Stimulated activated CD4-positive, alpha-beta T cell treated with anti-CD3 and anti-CD28 coated beads, Interleukin-1b, Interleukin-23, amount 100 ng/mL, for 24 hours (primary cell): ENCODE measurements around the gene ACO1.

Source experiments
- DNase-seq, 4 experiments: peaks; one replicate each; pipeline ENCODE4 v3.0.0-alpha.2; 2020; ENCODE audit warnings: low read depth in 4 of 4, low spot score in 1 of 4

The ACO1 gene

DNA sequence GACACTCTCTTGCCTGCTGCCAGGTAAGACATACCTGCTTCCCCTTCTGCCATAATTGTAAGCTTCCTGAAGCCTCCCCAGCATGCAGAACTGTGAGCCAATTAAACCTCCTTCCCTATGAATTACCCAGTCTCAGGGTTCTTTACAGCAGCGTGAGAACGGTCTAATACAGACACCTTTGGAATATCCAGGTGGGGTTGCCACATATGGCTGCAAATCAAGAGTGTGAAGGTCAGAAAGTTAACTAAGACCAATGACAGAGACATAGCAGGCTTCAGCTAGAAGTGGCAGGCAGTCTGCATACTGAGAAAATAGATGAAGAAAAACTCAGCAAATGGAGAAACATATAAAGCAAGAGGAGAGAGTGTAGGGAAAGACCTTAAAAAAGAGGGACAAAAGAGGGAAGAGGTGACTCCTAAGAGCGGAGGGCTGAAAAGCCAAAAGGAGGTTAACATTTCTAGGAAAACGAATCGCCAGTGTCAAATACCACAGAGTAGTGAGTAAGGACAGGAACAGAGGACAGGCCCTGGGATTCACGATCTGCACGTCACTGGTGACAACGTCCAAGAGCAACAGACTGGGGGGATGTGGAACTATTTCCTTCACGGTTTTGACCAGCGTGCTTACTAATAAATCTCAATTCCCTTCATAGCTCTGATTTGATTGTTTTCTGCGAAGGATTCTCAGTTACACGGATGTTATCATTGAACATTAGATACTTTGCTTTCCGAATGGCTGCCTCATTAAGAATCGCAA, 1.7 kb upstream of the ACO1 start:
- no peak for DNase-seq

DNA sequence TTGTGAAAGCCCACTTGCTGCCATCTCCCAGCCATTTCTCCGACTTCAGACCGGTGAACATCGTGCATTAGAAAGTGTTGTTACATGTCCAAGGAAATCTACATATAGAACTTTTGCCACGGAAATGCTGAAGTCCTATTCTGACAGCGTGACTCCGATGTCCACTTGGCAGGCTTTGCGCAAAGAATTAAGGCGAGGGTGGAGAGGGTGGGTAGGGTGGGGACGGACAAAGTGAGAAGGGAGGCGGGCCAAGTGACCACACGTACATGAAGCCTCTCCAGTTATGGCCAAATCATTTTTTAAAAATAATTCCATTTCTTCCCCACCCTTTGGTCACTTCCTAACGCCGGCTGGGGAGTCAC, 460 bp upstream of the ACO1 start:
- no peak for DNase-seq

DNA sequence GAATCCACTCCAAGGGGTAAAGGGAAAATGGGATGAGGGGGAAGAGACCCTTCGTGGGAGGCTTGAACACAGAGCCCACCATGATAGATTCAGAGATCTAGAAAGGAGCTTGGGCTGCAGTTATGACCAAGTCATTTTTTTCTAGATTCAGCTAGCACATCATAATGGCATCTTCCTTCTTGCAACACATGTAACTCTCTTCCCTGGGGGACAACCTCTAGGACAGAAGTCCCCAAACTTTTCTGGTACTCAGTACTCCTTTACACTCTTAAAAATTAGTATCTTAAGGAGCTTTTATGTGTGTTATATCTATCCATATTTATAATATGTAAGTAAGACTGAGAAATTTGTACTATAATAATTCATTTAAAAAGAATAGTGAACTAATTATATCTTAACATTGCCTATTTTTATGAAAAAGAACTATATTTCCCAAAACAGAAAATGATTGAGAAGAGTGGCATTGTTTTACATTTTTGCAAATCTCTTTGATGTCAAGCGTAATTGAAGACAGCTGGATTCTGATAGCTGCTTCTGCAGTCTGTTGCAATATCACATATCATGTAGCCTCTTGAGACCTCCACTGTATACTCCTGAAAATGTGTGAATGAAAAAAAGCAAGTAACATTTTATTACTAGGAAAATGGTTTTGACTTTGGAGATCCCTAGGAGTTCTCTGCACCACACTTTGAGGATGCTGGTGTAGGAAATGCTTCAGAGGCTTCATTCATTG, 875 bp downstream of the ACO1 start:
- DNase-seq = no peak

DNA sequence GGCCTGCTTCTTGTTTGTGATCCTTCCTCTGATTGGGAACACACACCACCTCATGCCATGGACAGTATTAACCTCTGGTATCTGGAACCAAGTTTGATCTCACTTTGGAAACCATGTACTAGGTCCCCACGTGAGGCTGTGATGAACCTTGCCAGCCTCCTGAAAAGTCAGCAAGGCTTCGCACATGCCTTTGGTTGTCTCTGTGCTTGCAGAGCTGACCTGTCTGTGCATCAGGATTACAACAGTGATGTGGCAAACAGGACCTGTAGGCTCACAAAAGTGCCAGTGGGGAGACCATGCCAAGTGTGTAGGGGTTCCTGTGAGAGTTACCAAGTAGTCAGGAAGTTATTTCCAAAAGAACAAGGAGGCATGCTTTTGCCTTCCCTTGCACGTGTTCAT, 1.4 kb downstream of the ACO1 start:
- no peak for DNase-seq

DNA sequence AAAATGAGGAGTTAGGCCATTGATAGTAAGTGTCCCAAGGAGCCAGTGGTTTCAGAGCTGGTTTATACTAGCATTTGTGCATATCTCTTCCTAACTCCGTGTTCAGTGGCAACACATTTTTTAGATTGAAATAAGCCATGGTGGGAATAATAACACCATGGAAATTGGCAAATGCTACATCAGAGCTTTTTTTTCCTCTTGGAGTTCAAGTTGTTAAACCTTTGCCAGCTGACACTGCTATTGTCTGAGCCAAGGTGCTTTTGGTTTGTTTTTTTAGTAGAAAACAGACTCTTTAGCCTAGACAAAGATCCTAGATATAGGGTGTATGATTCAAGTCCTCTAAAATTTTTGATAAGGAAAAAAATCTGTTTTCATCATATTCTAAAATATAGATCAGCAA, 2.8 kb downstream of the ACO1 start:
- no peak for DNase-seq

DNA sequence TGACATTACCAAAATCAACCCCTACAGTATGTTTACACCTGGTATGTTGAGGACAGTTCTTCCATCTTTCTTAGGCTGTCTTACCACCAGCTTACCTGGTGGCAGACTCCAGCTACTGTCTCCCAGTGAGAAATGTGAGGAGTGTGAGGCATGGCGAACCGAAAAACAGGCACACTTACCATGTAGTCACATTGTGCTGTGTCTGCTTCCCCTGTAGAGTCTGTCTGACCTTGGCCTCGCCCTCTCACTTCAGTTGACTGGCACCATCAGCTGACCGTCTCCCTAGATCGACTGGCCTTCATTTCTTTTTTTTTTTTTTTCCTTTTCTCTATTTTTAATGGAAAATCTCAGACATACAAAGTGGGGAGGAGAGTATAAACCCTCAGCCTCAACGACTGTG, 4.9 kb downstream of the ACO1 start:
- DNase-seq = no peak

DNA sequence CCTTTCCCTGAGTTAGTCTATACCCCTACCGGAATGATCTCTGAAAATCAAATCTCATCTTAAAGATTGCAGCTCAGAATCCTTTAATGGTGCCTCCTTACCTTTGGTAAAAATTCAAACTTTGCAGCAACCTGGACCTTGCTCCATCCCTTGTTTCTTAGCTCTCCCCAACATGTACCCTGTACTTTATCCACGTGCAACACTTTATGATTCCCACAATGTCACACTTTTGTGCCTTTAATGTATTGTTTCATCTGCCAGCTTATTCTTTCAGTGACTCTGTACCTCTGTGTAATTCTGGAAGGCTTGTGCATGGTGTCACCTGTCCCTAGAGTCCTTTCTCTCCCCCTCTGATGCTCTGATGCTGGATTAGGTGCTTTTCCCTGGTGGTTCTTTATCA, 9.5 kb downstream of the ACO1 start:
- no peak for DNase-seq

DNA sequence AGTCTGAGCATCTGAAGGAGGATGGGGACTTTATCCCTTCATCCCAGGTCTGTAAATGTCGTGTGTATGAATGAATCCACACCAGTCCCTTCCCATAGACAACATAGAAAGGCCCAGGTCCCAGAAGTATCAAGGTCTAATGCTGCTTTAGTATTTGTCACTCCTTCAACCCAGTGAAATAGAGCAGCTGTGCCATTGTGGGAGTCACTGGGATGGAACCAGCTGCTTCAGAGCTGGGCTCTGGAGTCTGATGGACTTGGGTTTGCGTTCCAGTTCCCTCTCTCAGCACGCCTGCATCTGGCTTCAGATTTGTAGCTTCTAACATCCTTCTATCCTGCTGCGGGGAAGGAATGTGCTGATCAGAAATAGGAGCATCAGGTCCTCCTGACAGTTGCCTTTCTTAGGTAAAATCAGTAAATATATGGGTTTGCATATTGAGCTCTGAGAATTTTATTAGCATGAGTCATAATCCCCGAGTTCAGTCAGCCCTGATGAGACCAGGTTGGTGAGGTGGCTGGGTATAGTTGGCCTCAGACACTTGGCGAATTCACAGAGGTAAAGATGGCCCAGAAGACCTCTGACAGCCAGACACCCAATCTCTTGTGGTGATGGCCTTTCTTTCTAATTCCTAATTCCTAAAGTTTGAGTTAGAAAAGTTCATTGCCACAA, 10.1 kb downstream of the ACO1 start:
- no peak for DNase-seq

DNA sequence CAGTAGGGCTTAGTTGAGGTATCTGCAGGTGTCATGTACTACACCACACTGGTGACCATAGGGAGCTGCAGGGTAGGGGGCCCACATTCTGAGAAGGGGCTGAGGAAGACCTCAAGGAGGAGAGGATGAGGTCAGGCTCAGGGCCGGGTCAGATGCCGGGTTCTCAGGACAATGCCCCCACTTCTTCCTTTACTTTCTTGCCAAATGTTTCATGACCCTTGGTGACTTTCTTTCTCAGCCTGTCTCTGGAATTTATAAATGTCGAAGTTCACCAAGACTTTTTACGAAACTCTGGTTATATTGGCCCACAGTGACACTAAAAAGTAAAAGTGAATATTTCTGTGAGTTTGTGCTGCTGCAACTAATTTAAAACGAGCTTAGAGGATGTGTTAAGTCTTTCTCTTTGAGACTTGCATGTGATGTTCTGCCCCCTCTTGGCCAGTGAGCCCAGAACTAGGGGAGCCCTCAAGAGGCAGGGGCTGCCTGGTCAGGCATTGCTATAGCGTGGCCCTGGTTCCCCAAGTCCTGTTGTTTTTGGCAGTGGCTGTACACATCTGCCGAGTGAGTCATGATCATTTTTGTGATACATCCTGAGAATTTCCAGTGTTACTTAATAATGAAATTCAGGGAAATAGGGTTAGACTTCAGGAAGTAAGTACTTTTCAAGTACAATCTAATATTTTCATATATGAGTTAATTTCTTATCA, 11.2 kb downstream of the ACO1 start:
- no peak for DNase-seq

DNA sequence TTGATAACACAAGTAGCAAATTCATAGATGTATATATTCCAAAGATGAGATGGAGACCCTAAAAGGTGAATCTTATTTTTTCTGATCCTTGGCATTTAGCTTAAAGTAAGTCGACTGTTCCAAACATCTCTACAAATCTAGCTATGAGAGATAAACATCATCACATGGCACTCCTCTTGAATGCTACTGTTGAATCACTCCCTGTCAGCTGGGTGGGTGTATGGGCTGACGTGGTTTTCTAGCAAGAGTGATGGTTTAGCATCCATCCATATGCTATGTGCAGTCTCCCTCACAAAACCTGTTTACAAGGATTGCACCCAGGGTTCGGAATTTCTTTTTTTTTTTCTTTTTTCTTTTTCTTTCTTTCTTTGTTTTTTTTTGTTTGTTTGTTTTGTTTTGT, 13.8 kb downstream of the ACO1 start:
- DNase-seq = no peak

DNA sequence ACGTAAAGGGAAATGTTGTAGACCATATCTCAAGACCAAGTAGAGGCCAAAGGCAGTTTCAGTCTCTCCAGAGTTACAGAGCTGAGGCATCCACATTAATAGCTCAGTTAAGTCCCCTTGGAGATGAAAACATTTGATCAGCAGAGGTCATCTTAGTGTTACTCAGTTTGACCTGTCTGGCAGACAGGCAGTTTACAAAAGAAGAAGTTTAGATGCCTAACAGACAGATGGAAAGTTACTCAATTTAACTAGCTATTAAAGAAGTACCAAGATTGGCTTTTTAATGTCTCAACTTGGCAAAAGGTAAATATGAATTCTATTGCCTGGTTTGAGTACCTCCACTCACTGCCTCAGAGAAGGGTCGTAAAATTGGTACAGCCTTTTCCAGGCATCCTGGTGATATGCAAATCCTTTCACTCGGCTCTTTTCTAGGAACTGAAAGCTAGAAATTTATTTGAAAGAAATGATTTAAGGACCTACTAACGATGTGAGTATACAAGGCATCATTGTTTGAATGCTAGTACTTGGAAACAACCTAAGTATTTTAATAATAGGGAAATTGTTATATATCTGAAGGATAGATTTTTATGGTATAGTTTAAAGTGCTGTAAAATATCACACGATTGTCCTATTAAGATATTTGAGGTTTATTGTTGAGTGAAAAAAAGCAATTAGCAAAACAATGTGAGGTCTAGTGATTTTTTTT, 14.8 kb downstream of the ACO1 start:
- DNase-seq = no peak

DNA sequence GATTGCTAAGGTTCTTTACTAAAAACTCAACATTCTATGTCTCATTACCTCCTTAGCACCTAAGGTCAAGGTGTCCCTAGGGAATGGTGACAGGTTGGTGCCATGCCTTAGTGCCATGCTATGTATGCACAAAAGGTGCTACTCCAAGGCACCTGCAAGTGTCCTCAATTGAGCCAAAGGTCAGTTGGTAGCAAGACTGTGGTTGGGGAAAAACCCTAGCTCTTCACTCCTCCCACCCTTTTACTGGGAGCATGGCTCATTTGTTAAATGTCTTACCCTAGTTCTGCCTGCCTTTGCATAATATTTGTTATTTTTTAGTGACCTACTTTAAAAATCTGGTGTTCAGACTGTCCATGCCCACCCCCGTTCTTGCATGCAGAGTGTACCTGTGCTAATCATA, 17.0 kb downstream of the ACO1 start:
- no peak for DNase-seq

DNA sequence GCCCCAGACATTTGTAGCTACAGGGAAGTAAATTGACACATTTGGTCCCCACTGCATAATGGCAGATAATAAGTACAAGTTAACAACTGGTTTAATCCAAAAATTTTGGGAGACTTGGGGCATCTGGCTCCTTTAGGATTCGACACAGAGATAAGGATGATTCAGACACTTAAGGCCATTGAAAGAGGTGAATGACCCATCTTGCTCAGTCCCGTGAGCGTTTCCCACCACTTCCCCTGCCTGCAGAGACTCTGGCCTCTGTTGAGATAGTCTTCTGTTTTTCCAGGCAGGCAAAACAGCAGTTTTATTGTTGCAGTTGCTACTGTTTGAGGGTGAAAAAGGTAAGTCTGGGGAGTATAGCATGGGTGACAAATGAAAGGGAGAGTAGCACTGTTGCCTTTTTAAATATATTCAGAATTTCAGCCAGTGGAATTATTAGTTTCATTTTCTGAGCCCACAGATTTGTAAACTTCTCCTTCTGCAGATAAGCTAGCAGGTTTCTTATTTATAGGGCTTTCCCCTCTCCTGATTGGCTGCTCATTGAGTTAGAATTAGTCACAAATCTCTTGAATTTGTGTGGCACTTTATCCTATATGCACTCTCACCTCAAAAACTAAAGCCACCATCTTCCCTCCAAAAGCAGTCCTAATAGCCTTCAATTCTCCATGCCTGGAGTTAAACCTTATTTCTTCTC, 19.3 kb downstream of the ACO1 start:
- no peak for DNase-seq

DNA sequence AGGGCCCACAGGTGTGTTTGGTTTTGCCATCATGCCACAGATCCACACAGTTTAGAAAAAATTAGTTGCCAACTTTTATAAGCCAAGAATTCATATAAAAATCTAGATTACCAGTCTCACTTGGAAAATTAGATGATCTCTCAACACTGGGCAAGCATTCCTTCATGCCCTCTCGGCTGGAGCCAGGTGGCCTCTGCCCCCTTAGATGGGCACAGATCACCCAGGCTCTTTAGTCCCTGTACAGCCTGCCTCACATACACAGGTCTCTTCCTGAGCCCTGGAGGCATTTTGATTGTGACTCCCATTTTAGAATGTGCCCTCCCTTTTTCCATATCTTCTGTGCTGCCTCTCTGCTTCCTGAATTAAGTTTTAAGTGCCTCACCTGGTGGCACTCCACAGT, 20.0 kb downstream of the ACO1 start:
- no peak for DNase-seq

DNA sequence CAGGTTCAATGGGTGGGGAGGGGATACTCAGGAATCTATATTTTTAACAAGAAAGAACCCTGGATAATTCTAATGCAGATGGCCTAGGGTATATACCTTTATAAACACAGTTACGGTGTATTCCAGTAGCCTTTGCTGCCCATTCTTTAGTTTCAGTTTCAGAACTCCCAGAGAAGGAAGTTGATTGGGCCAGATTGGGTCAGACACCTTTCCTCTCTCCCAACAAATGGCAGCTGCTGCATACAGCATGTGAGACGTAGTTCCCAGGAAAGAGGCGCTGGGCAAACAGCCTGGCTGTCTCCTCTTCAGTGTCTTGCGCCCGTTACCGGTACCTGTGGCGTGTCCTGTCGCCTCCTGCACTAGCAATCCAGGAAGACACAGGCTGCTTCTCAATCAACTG, 20.4 kb downstream of the ACO1 start:
- no peak for DNase-seq

DNA sequence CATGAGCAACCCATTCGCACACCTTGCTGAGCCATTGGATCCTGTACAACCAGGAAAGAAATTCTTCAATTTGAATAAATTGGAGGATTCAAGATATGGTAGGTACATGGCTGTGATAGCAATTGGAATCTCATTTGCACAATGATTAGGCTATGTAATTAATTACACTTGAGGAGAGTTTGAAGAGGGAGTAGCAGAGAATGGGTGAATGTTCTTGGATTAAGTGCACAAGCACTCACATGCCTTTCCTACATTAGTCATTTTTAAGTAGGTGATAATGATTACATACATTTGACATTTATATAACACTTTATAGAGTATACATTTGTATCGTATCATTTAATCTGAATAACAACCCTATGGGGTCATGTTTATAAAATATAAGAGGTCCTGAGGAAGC, 21.1 kb downstream of the ACO1 start:
- DNase-seq = no peak

DNA sequence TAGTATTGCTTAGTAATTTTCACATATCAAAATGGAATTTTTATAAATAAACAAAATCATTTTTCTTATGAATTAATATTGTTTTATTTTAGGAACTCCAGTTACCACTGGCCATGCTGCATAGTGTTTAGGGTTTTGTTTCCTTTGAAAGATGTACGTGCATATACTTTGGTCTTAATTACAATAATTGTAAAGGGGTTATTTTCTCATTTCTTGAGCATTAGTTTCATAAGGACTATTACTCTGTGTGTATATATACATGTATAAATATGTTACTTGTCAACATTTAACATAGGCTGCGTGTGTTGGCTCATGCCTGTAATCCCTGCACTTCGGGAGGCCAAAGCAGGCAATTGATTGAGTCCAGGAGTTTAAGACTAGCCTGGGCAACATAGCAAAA, 21.6 kb downstream of the ACO1 start:
- DNase-seq = no peak

DNA sequence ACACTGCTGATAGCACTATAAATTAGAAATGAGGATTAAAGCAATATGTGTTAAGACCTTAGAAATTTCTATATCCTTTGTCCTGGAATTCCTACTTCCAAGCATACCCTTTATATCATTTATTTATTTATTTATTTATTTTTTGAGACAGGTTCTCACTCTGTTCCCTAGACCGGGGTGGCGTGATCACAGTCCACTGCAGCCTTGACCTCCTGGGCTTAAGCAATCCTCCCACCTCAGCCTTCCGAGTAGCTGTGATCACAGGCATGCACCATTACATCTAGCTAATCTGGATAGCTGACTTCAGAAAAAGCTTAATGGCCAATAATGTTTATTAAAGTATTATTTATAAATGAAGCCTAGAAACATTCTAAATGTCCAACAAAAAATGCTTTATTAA, 27.3 kb downstream of the ACO1 start:
- no peak for DNase-seq

DNA sequence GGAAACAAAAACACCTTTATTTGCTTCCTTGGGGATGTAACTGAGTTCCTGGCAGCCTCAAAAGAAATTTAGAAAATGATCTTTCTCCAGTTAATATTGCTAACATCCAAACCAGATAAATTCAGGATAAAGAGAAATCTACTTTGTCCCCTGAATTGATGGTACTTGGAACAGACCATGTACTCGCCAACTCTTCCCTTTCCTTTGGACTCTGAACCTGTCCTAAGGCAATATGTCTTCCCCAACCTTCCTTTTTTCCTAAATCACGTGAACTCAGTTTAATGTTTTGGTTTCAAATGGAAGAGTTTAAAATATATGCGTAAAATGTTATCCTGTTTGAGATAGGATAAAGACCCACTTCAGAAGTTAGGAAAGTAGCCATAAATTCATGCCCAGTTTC, 28.0 kb downstream of the ACO1 start:
- no peak for DNase-seq

DNA sequence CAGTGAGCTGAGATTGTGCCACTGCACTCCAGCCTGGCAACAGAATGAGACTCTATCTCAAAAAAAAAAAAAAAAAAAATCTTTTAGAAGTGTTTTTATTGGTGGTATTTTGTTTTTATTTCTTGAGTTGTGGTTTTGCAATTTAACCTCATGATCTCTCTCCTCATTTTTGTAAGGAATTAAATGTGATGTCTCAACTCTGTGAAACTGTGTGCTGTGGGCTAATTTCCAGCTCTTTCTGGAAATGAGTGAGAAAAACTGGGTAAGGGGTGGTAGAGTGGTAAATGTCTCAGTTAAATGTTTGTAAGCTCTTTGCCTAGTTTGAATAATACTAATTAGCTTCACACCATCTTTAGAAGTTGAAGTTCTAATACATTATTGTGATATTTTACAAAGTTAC, 29.0 kb downstream of the ACO1 start:
- DNase-seq = no peak

DNA sequence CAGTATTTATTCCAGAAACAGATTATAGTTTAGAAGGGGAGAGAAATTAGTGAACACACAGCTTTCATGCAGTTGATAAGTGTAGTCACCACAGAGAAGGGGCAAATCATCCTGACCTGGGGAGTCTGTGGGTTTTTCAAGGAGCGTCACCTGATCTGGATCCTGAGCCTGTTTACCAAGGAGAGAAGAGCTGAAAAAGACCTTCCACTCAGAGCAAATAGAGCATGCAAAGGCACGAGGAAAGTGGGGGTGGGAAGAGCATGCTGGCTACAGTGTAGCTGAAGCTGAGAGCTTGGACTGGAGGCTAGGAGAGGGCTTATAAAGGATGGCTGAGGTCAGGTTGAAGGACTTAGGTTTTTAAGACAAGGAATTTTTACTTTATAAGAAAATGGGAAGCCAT, 30.4 kb downstream of the ACO1 start:
- no peak for DNase-seq
